Measurements from ENCODE around the gene SLC49A4. TPM values are rescaled to one million over a fixed set of nuclear protein-coding genes. Genes with fewer than 3 reads are reported as not detected.
A peak's percentile ranks its signal among the peaks of the same experiment; 100 is the strongest.

Gene SLC49A4
- total and polyA plus RNA-seq, 2 of the 8 experiments (the other 6 are each of a cell fraction or from before 2014, with no cell fraction given), result 9.5 to 10.2 TPM

DNA sequence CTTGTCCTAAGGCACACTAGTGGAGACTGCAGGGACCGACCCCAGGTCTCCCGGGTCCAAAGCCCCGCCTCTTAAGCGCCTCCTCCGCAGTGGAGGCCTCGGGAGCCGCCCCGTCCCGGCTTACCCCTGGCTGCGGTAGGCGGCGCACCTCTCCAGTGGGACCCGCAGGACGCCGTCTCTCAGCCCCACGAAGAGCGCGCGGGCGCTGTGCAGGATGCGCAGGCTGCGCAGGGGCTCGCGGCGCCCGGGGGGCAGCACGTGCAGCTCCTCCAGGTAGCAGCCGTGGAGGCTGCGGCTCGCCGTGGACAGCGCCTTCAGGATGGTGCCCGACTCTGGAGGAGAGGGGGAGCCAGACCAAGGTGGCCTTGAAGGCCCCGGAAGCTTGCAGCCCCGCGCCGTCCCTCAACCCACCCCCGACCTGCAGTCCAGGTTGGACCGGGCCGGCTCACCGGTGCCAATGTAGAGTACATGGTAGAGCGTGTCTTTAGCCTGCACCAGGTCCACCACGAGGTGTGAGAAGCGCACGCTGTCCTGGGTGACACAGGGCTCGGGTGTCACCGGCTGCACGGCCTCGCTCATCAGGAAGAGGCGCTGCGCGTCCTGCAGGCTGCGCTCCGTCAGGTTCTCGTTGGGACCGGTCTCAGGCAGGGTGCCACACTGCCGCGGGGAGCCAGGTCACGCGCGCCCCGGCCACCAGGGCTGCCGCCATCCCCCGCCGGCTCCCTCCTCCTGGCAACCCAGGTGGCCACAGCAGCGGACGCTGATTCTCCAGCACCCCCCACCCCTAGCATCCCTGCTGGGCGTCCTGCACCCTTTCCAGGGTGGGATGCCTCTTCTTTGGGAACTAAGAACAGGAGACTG, 127.2 kb downstream of the SLC49A4 start (continued):
- TF ChIP-seq RNF2 (IDR thresholded peaks at IDR 0.05; ENCODE audit: borderline replicate concordance, low read depth, low read length, missing control alignments, poor library complexity, severe bottlenecking) (no peak), RBBP5 (IDR thresholded peaks at IDR 0.05; ENCODE audit: borderline replicate concordance, low read depth, low read length) (no peak), SAP30 (IDR thresholded peaks at IDR 0.05; ENCODE audit: insufficient read depth, insufficient replicate concordance, low read length) (no peak), RAD21 (IDR thresholded peaks at IDR 0.05 in 1 of 2, conservative IDR thresholded peaks at IDR 0.05 in 1 of 2; ENCODE audit: low read depth in 2 of 2, low read length in 2 of 2) (peak; percentile 32 to 56), CTBP2 (IDR thresholded peaks at IDR 0.05; ENCODE audit: borderline replicate concordance, insufficient read depth, insufficient read length, low read length) (peak; percentile 31), ZNF274 (IDR thresholded peaks at IDR 0.05; ENCODE audit: borderline replicate concordance, extremely low read depth, low read length) (no peak), CTCF (IDR thresholded peaks at IDR 0.05; ENCODE audit: control extremely low read depth in 1 of 3, insufficient read depth in 1 of 3, low read depth in 1 of 3, low read length in 3 of 3) (peak; percentile 42 to 53 (median 45)), TEAD4 (IDR thresholded peaks at IDR 0.05; ENCODE audit: low read depth, low read length) (no peak), EGR1 (IDR thresholded peaks at IDR 0.05; ENCODE audit: borderline replicate concordance, low read depth, low read length) (no peak), GTF2F1 (IDR thresholded peaks at IDR 0.05; ENCODE audit: borderline replicate concordance, low read depth, low read length) (no peak), SP4 (IDR thresholded peaks at IDR 0.05; ENCODE audit: low read length) (no peak)

Measured in H1 (cell line).